ENCODE measurements around the gene COLGALT1. TPM values are rescaled to one million over a fixed set of nuclear protein-coding genes. Genes with fewer than 3 reads are reported as not detected.

The COLGALT1 gene
- total RNA-seq, 8 experiments from 2014 or later: 19.7 to 101 (median 31.0) TPM

DNA sequence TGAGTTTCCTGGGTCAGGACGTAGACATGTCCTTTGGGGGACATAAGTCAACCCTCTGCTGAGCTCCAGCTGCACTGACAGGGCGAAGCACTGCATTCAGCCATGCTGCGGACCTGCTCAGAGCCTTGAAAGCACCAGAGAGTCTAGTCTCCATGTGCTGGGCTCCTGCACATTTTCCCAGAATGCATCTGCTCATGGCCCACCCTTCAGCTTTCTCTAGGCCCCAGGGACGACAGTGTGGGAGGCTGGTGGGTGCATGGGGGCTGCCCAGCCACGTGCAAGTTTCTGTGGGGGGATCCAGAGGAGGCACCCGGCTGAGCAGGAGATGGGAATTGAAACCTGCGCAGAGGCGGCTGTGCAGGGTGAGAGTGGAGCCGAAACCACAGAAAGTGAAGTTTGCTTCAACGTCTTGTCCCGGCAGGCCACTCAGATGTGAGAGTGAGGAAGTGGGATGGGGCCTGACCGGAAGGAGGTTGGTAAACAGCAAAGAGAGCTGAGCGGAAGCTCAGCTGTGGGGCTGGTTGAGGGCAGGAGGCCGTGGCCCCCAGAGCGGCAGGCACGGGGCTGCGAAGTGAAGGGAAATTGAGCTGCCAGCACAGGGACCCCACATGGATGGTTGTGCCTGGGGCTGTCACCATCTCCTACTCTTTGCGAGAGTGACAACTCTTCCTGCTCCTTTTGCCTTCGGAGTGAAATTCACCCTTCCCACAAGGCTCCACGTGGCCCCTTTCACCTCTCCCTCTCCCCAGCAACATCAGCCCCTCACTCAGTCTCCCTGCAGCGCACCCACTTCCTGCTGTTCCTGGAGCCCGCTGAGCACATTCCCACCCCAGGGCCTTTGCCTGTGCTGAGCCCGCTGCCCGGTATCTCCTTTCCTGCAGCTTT is 32.2 kb upstream of the COLGALT1 start:
- in situ Hi-C loops (cut with MboI; ENCODE audit: low pct_unique_long_range_greater_than_20kb in 2 of 9, low sequenced_read_pairs in 9 of 9, unreplicated experiment in 9 of 9): no loop called here
- Histone ChIP-seq H3K4me1 (replicated peaks in 1 of 2) (no peaks in the 10 kb centered on the region), H3K4me3 (no peak overlapping the region), H3K27ac (no peak overlapping the region)
- WGBS, 10 experiments: 20 to 100% (median 80%) methylated on average over 1 to 12 of the region's 24 CpGs; no CpG with 5 or more reads in 3 of the 10 experiments
- peak in 1 of 8 experiments; percentile 33 for ATAC-seq (replicated peaks in 6 of 8)

DNA sequence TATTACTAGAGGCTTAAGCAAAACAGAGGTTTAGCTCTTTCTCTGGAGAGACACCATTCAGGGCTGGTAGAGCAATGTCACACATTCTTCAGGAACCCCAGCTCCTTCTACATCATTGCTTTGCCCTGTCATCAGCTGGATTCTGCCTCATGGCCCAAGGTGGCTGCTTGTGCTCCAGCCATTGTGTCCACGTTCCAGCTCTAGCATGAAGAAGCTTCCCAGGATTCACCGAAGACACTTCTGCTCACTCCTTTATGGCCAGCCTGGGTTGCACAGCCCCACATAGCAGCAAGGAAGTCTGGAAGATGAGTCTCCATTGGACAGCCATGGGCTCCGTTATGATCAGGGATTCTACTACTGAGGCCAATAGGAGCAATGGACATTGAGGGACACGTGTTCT is 30.8 kb upstream of the COLGALT1 start:
- no peak for ATAC-seq (replicated peaks in 6 of 8)
- Histone ChIP-seq H3K27ac (no peak overlapping the region), H3K4me1 (replicated peaks in 1 of 2) (no peaks in the 10 kb centered on the region), H3K4me3 (no peak overlapping the region)
- 75 to 100% (median 92%) methylated on average over 2 to 4 of the region's 4 CpGs; no CpG with 5 or more reads in 5 of the 10 experiments for WGBS, 10 experiments
- in situ Hi-C loops (cut with MboI; ENCODE audit: low pct_unique_long_range_greater_than_20kb in 2 of 9, low sequenced_read_pairs in 9 of 9, unreplicated experiment in 9 of 9): no loop called here

DNA sequence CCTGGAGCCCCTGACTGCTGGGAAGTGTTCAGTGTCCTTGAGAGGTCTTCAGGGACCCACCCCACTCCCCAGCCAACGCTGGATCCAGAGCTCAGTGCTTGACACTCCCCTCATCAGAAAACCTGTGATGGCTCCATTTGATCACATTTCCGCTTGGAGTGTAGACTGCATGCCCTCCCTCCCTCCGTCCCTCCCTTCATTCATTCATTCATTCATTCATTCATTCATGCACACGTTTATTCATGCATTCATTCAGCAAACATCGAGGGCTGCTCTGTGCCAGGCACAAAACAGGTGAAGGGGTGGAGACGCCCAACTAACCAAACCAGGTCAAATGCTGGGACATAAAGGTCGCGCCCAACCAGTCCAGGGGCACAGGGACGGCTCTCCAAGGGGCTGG is 30.3 kb upstream of the COLGALT1 start:
- no peaks in the 10 kb centered on the region for H3K4me1 ChIP-seq (replicated peaks in 1 of 2)
- H3K27ac ChIP-seq: no peak overlapping the region
- no peak overlapping the region for H3K4me3 ChIP-seq
- 20 to 93% (median 65%) methylated on average over 1 to 7 of the region's 9 CpGs; no CpG with 5 or more reads in 3 of the 10 experiments for WGBS, 10 experiments
- no peak for ATAC-seq (replicated peaks in 6 of 8)
- in situ Hi-C loops (cut with MboI; ENCODE audit: low pct_unique_long_range_greater_than_20kb in 2 of 9, low sequenced_read_pairs in 9 of 9, unreplicated experiment in 9 of 9): no loop called here

DNA sequence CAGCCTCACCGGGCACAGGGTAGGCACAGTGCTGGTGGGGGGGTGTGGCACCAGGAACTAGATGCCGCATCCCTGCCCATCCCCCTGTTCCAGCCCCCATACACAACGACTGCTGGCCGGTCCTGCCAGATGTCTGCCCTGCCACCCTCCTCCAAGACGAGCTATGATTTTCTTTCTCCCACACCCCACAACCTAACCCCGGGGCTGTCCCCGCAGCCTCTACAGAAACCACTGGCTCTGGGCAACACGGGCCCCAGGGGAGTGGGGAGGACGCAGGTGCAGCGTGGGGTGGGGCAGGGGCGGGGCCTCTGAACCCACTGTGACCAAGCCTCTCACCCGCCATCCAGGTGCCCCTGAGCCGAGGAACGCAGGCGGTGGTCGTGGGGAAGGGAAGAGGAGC is 28.5 kb upstream of the COLGALT1 start:
- Histone ChIP-seq H3K4me1 (replicated peaks in 1 of 2) (no peaks in the 10 kb centered on the region), H3K27ac (no peak overlapping the region), H3K4me3 (no peak overlapping the region)
- peak in 4 of 8 experiments; percentile 9 to 37 (median 30) for ATAC-seq (replicated peaks in 6 of 8)
- 88% methylated on average over 3 of the region's 16 CpGs; no CpG with 5 or more reads in 9 of the 10 experiments for WGBS, 10 experiments
- in situ Hi-C loops (cut with MboI; ENCODE audit: low pct_unique_long_range_greater_than_20kb in 2 of 9, low sequenced_read_pairs in 9 of 9, unreplicated experiment in 9 of 9): no loop called here

DNA sequence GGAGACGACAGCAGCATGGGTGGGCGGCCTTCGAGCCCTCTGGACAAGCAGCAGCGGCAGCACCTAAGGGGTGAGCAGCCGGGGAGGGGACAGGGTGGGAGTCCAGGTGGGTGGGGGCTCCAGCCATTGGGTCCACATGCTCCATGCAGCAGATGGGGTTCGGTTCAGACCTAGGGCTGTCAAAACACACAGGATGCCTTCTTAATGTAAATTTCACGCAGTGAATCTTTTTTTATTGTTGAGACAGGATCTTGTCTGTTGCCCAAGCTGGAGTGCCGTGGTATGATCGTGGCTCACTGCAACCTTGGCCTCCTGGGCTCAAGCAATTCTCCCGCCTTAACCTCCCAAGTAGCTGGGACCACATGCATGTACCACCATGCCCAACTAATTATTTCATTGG is 28.1 kb upstream of the COLGALT1 start:
- Histone ChIP-seq H3K4me3 (no peak overlapping the region), H3K4me1 (replicated peaks in 1 of 2) (no peaks in the 10 kb centered on the region), H3K27ac (no peak overlapping the region)
- no peak for ATAC-seq (replicated peaks in 6 of 8)
- 44 to 83% (median 80%) methylated on average over 1 to 5 of the region's 10 CpGs; no CpG with 5 or more reads in 6 of the 10 experiments for WGBS, 10 experiments
- in situ Hi-C loops (cut with MboI; ENCODE audit: low pct_unique_long_range_greater_than_20kb in 2 of 9, low sequenced_read_pairs in 9 of 9, unreplicated experiment in 9 of 9): no loop called here

DNA sequence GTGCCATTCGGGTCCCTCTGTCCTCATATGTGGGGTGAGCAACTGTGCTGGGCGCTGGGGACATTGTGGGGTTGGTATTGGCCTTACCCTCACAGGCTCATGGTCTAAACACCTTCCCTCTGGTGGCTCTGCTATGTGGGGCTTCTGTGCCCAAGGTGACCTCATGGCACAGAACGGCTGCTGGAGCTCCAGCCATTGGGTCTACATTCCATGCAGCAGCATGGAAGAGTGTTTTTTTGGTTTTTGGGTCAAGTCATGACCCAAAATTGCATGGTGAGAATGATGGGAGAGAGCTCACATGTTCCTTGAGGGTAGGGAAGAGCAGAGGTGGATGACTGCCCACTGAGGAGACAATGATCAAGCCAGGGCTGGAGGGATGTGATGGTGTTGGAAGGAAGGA is 26.8 kb upstream of the COLGALT1 start:
- ATAC-seq (replicated peaks in 6 of 8): no peak
- in situ Hi-C loops (cut with MboI; ENCODE audit: low pct_unique_long_range_greater_than_20kb in 2 of 9, low sequenced_read_pairs in 9 of 9, unreplicated experiment in 9 of 9): no loop called here
- Histone ChIP-seq H3K4me1 (replicated peaks in 1 of 2) (no peaks in the 10 kb centered on the region), H3K4me3 (no peak overlapping the region), H3K27ac (no peak overlapping the region)
- 74 to 100% (median 100%) methylated on average over 1 to 3 of the region's 3 CpGs; no CpG with 5 or more reads in 7 of the 10 experiments for WGBS, 10 experiments

DNA sequence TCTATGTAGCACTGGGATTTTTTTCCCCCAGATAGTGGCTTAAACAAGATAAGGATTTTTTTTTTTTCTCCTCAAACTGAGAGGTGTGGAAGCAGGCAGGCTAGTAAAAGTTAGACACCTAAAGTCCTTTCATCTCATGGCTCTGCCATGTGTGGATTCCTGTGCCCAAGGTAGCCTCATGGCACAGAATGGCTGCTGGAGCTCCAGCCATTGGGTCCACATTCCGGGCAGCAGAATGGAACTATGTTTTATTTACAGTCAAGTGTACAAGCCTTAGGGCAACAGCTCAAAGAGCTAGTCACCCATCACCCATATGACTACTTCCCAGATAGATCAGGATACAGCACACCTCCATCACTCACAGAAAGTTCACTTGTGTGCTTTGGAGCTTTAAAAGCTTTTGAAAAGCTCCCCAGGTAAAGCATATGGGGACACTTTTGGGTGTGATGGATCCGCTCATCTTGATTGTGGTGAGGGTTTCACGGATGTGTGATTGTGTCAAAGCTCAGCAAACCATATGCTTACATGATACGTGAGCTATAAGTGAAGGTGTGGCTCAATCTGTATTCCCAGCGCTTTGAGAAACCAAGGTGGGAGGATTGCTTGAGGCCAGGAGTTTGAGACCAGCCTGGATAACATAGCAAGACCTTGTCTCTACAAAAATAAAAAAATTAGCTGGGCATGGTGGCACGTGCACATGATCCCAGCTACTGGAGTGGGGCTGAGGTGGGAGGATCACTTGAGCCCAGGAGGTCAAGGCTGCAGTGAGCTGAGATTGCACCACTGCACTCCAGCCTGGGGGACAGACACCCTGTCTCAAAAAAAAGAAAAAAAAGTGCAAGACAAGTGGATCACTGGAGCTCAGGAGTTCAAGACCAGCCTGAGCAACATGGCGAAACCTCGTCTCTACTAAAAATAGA is 25.9 kb upstream of the COLGALT1 start:
- no peak overlapping the region for H3K4me3 ChIP-seq
- in situ Hi-C loops (cut with MboI; ENCODE audit: low pct_unique_long_range_greater_than_20kb in 2 of 9, low sequenced_read_pairs in 9 of 9, unreplicated experiment in 9 of 9): no loop called here
- no peak for ATAC-seq (replicated peaks in 6 of 8)
- H3K4me1 ChIP-seq (replicated peaks in 1 of 2): no peaks in the 10 kb centered on the region
- H3K27ac ChIP-seq: no peak overlapping the region
- 55 to 100% (median 80%) methylated on average over 1 to 5 of the region's 8 CpGs; no CpG with 5 or more reads in 2 of the 10 experiments for WGBS, 10 experiments

DNA sequence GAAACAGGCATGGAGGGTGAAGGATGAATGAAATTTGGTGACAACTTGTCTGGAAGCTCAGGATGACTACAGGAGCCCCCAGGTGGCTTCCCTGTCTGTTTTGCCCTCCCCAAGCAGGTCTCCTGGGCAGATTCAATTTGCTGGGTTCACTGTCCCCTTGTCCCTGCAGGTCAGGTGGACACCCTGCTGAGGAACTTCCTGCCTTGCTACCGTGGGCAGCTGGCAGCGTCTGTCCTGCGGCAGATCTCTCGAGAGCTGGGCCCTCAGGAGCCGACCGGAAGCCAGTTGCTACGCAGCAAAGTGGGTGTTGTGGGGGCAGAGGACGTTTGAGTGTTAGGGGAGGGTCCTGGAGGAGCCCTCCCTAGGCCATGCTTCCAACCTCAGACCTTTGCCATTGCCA is 24.9 kb upstream of the COLGALT1 start:
- H3K27ac ChIP-seq: no peak overlapping the region
- WGBS, 10 experiments: 24% methylated on average over 7 of the region's 8 CpGs; no CpG with 5 or more reads in 9 of the 10 experiments
- in situ Hi-C loops (cut with MboI; ENCODE audit: low pct_unique_long_range_greater_than_20kb in 2 of 9, low sequenced_read_pairs in 9 of 9, unreplicated experiment in 9 of 9): no loop called here
- H3K4me1 ChIP-seq (replicated peaks in 1 of 2): no peaks in the 10 kb centered on the region
- ATAC-seq (replicated peaks in 6 of 8): no peak
- no peak overlapping the region for H3K4me3 ChIP-seq

DNA sequence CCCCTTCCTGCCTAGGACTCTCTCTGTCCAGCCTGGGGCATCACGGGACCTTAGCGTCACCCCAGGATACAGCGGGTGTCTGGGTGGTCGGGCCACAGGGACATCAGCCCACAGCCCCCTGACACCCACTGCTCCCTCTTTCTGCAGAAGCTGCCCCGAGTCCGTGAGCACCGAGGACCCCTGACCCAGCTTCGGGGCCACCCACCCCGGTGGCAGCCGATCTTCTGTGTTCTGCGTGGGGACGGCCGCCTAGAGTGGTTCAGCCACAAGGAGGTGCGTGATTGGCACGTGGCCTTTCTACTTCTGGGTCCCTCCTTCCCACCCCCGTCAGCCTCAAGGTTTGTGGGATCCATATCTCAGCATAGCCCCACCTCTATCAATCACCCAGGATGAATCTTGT is 23.3 kb upstream of the COLGALT1 start:
- in situ Hi-C loops (cut with MboI; ENCODE audit: low pct_unique_long_range_greater_than_20kb in 2 of 9, low sequenced_read_pairs in 9 of 9, unreplicated experiment in 9 of 9): no loop called here
- no peaks in the 10 kb centered on the region for H3K4me1 ChIP-seq (replicated peaks in 1 of 2)
- WGBS, 10 experiments: 74 to 84% methylated on average over 6 to 7 of the region's 16 CpGs; no CpG with 5 or more reads in 8 of the 10 experiments
- no peak overlapping the region for H3K4me3 ChIP-seq
- no peak overlapping the region for H3K27ac ChIP-seq
- no peak for ATAC-seq (replicated peaks in 6 of 8)

DNA sequence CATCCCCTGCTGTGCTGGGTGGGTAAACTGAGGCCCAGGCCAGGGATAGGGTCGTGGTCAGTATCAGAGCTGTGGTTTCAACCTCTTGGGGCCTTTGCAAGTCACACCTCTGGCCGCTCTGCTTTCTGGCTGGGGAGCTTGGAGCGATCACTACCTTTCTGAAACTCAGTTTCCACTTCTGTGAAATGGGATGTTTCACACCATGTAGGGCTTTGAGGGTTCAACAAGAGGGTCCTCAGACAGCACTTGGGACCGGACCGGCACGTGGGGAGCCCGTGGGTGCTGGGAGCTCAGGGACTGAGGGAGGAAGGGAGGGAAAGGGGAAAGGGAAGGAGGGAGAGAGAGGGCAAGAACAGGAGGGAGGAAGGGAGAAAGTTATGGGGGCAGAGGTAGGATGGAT is 22.9 kb upstream of the COLGALT1 start:
- H3K4me3 ChIP-seq: no peak overlapping the region
- H3K4me1 ChIP-seq (replicated peaks in 1 of 2): no peaks in the 10 kb centered on the region
- no peak overlapping the region for H3K27ac ChIP-seq
- 33 to 80% (median 40%) methylated on average over 1 to 4 of the region's 7 CpGs; no CpG with 5 or more reads in 5 of the 10 experiments for WGBS, 10 experiments
- in situ Hi-C loops (cut with MboI; ENCODE audit: low pct_unique_long_range_greater_than_20kb in 2 of 9, low sequenced_read_pairs in 9 of 9, unreplicated experiment in 9 of 9): no loop called here
- no peak for ATAC-seq (replicated peaks in 6 of 8)

DNA sequence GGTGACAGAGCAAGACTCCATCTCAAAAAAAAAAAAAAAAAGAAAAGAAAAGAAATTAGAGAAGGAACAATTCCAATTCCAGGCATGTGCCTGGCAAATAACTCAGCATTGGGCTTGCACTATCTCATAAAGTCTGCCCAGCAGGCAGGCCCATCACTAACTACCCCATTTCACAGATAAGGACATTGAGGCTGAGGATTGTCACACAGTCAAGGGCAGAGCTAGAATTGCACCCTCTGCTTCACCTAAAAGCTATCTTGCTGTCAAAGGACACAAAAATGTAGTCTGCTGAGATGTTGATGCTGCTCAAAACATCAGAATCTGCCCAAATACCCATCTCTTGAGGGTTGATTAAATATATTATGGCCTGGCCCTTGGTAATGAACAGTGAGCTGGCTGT is 20.7 kb upstream of the COLGALT1 start:
- Histone ChIP-seq H3K4me1 (replicated peaks in 1 of 2) (no peaks in the 10 kb centered on the region), H3K27ac (no peak overlapping the region), H3K4me3 (no peak overlapping the region)
- no peak for ATAC-seq (replicated peaks in 6 of 8)
- in situ Hi-C loops (cut with MboI; ENCODE audit: low pct_unique_long_range_greater_than_20kb in 2 of 9, low sequenced_read_pairs in 9 of 9, unreplicated experiment in 9 of 9): no loop called here

DNA sequence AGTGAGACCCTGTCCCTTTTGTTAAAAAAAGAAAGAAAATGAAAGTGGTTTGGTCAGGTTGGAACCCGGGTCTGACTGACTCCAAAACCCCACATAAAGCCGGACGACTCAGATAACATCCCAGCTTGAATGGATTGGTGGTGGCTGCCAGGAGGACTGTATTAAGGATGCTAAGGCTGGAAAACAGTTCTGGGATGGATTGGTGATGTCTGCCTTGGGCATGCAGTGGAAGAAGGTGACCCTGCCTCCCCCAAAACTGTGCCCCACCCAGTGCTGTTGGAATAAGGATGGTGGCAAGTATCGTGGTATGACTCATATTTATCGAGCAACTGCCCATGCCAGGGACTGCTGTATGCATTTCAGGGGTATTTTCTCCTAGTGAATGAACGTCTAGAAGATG is 18.5 kb upstream of the COLGALT1 start:
- in situ Hi-C loops (cut with MboI; ENCODE audit: low pct_unique_long_range_greater_than_20kb in 2 of 9, low sequenced_read_pairs in 9 of 9, unreplicated experiment in 9 of 9): no loop called here
- no peak overlapping the region for H3K4me3 ChIP-seq
- H3K4me1 ChIP-seq (replicated peaks in 1 of 2): no peaks in the 10 kb centered on the region
- 0 to 100% (median 80%) methylated on average over 2 to 4 of the region's 6 CpGs; no CpG with 5 or more reads in 5 of the 10 experiments for WGBS, 10 experiments
- no peak for ATAC-seq (replicated peaks in 6 of 8)
- no peak overlapping the region for H3K27ac ChIP-seq

DNA sequence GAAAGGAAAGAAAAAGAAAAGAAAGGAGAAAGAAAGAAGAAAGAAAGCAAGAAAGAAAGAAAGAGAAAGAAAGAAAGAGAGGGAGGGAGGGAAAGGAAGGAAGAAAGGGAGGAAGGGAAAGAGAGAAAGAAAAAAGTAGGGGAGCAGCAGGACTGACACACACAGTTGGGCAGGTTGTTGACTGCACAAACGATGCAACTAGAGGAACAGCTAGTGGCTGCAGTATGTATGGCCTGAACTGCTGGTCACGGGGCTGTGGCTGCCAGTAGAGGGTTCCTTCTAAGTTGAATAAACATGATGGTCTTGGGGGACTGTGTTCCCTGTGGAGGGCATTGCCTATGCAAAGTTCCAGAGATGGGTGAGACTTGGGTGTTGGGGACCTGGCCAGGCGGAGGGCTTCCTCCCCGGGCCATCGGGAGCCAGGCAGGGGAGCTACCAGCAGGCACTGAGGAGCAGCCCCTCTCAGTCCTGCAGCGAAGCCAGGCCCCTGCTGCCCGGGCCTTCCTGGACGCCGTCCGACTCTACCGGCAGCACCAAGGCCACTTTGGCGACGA is 16.7 kb upstream of the COLGALT1 start:
- WGBS, 10 experiments: 3 to 32% (median 12%) methylated on average over 2 to 4 of the region's 13 CpGs; no CpG with 5 or more reads in 3 of the 10 experiments

More for the DNA sequence above, 16.7 kb upstream of the COLGALT1 start:
- Histone ChIP-seq H3K4me3 (peak overlapping the region; percentile 40 to 54 (median 46)), H3K4me1 (replicated peaks in 1 of 2) (no peaks in the 10 kb centered on the region), H3K27ac (peak overlapping the region; percentile 42 to 75)
- peak in 7 of 8 experiments; percentile 6 to 34 (median 20) for ATAC-seq (replicated peaks in 6 of 8)
- in situ Hi-C loops (cut with MboI; ENCODE audit: low pct_unique_long_range_greater_than_20kb in 2 of 9, low sequenced_read_pairs in 9 of 9, unreplicated experiment in 9 of 9): no loop called here

All from motor neuron (in vitro differentiated cells).